AG04449 (cell line): Measurements from ENCODE around the gene XPR1.

Source experiments
- CTCF ChIA-PET: fragments of 350-600 bp; formaldehyde crosslinking; extraction: SDS; loops from one replicate; lab custom pipeline; 2021; ENCODE audit warnings: antibody characterized with exemption; lab: Yijun Ruan, JAX
- POLR2A ChIA-PET: fragments of 400-600, 350-600 bp; formaldehyde crosslinking; extraction: SDS; loops from one replicate; lab custom pipeline; 2020; ENCODE audit warnings: antibody characterized with exemption, inconsistent platforms; lab: Yijun Ruan, JAX
- DNase-seq: peaks from one replicate; pipeline ENCODE4 v3.0.0-alpha.2; 2010; ENCODE audit warnings: low read depth, low spot score
- H3K4me3 ChIP-seq: 2 replicates; pipeline ENCODE4 v1.5.1; 2011; ENCODE audit warnings: low read depth, mild to moderate bottlenecking, control low read depth, low read length
- CTCF ChIP-seq: IDR thresholded peaks from one replicate; pipeline ENCODE4 v1.5.1; 2011; ENCODE audit warnings: mild to moderate bottlenecking, moderate library complexity, low read length, control low read depth, inconsistent platforms; ENCODE audit not compliant: insufficient read depth; ENCODE audit errors: missing control alignments

Gene XPR1

GRCh38 chr1:180791806-180792205, 160.0 kb downstream of the XPR1 start:
- DNase-seq, result no peak
- ChIA-PET POLR2A (no interaction called here), CTCF (no interaction called here)
- no peak overlapping the region for H3K4me3 ChIP-seq
- TF ChIP-seq CTCF, result no peak

- no peak for DNase-seq
- CTCF ChIA-PET, result no interaction called here
- H3K4me3 ChIP-seq, result no peak overlapping the region
- POLR2A ChIA-PET, result no interaction called here
- TF ChIP-seq CTCF, result no peak
These were observed 161.6 kb downstream of the XPR1 start for GRCh38 chr1:180793451-180793850.

- no peak for DNase-seq
- CTCF ChIA-PET, result no interaction called here
- POLR2A ChIA-PET, result no interaction called here
- no peak for TF ChIP-seq CTCF
- H3K4me3 ChIP-seq, result no peak overlapping the region
These were observed 165.2 kb downstream of the XPR1 start for GRCh38 chr1:180796897-180797640.

- POLR2A ChIA-PET, result no interaction called here
- CTCF ChIA-PET, result interaction anchor here (1.3 kb wide), 1 partner anchor 14 kb away, joined by 3 read pairs; no protein-coding TSS in a partner anchor
- DNase-seq, result no peak
These were observed 169.1 kb downstream of the XPR1 start for GRCh38 chr1:180800945-180801344.

GRCh38 chr1:180802813-180803212, 171.0 kb downstream of the XPR1 start:
- no peak overlapping the region for H3K4me3 ChIP-seq
- no peak for DNase-seq
- CTCF ChIA-PET, result no interaction called here
- POLR2A ChIA-PET, result no interaction called here
- no peak for TF ChIP-seq CTCF

More at GRCh38 chr1:180800945-180801344, 169.1 kb downstream of the XPR1 start:
- no peak for TF ChIP-seq CTCF
- H3K4me3 ChIP-seq, result no peak overlapping the region

GRCh38 chr1:180805316-180805715, 173.5 kb downstream of the XPR1 start:
- ChIA-PET POLR2A (no interaction called here), CTCF (interaction anchor here (0.9 to 1.3 kb wide), 2 partner anchors 12 to 22 kb away, joined by 3 to 4 read pairs; no protein-coding TSS in a partner anchor)
- H3K4me3 ChIP-seq, result no peak overlapping the region
- DNase-seq, result no peak
- no peak for TF ChIP-seq CTCF
